ENCODE measurements around the gene C17orf107.

The C17orf107 gene

DNA sequence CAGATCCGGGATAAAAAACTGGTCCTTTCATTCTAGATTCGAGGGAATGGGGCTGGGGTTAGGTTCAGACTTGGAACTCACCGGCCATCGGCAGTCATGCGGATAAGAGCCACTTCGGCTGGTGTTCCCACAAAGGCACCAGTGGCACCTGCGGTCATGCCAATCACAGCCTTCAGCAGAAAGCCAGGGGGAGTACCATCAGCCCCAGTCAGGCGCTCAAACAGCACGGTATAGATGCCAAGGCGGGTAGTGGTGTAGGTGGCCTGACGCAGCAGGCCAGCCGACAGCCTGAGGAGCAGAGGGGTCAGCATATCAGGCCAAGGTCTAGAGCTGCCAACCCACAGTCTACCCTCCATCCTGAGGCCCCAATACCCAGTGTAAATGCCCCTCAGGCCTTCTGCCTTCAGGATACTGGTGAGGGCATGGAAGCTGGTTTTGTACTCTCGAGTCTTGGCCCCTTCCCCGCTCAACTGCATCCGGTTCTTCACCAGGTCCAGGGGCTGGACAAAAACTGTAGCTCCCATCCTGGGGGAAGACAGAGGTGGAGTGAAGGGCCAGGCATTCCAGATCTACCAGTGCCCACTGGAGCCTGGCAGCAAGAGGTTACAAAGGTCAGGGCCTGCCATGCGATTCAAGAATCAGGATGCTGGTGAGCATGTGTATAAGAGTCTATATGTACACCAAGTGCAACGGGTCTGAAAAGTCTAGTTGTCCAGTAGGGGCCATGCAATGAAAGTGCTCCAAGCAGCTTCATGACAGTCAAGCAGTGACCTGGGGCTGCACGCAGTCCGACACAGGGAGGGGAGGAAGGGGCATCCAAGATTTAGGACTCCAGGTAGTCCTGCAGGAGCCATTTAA lies 39.6 kb downstream of the C17orf107 start:
- DNase-seq = no peak

- no peak for DNase-seq
Measured at GRCh38 chr17:4939546-4939795, 40.1 kb downstream of the C17orf107 start.

DNA sequence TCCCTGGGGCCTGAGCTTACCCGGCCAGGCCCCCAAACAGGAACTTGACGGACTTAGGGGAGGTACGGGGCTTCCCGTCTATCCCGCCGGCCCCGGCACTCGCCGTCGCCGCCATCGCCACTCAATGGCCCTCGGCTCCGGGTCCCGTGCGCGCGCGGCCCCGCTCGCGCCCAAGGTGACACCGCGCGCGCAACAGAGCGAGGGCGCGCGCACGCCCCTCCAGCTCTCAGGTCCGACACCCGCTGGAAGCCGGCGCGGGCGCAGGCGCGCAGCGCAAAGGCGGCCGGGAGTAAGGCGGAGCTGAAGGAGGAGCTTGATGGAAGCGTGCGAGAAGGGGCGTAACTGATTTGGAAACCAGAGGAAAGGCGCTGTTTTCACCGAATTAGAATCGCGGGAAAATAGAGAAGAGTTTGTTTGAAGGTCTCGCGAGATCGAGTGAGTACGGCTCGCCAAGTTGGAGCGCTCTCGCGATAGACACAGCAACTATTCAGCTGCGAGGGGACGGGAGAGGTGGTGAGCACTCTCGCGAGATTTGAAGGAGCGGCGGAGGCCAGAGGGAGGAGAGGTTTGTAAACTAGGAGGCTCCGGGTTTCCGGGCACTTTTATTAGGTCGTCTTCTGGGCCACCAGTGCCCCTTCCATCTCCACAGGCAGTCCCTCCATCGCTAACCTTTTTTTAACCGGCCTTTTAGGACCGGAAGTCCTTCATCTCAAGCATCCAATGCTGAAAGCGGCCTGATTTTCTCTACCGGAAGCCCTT lies 40.6 kb downstream of the C17orf107 start, which contains the start of the genes RNF167 and SLC25A11:
Gene RNF167 (plus strand): TSS at position 473 of the 759 bp plus-strand sequence. CDS start 642 bp downstream, outside the sequence.
Gene SLC25A11 (minus strand): TSS at position 251 of the 759 bp plus-strand sequence. CDS start 136 bp downstream, at position 115.
- DNase-seq = peak; percentile 92

GRCh38 chr17:4940555-4941318 lies 41.4 kb downstream of the C17orf107 start:
- peak; percentile 32 for DNase-seq

GRCh38 chr17:4941319-4941610 lies 41.9 kb downstream of the C17orf107 start:
- no peak for DNase-seq

DNA sequence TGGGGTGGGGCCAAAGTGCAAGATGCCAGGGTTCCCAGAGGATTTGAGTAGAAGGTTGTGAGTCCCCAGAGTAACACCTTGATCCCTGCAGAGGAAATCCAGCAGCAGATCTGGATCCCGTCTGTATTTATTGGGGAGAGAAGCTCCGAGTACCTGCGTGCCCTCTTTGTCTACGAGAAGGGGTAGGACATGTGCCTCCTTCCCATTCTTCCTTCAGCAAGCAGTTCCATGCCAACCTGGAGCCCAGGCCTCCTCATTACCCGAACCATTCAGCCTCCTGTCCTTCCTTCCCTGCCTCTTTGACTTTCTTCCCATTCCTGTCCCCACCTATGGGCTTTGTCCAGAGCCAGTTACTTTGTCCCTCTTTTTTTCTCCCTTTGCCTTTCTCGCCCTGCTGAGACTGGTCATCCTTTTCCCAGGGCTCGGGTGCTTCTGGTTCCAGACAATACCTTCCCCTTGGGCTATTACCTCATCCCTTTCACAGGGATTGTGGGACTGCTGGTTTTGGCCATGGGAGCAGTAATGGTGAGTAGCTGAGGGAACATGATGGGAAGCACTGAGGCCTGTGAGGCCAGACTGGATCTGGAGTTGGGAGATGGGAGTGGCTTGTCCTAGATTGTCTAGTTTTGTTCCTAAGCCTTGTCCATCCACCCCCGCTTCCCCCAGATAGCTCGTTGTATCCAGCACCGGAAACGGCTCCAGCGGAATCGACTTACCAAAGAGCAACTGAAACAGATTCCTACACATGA lies 43.6 kb downstream of the C17orf107 start:
- DNase-seq = no peak

- DNase-seq = no peak
Measured at GRCh38 chr17:4944163-4944553, 44.8 kb downstream of the C17orf107 start.

- peak; percentile 39 for DNase-seq
Measured at GRCh38 chr17:4944554-4945175, 45.3 kb downstream of the C17orf107 start.

- peak; percentile 83 for DNase-seq
Measured at GRCh38 chr17:4945176-4945943, 46.0 kb downstream of the C17orf107 start.

DNA sequence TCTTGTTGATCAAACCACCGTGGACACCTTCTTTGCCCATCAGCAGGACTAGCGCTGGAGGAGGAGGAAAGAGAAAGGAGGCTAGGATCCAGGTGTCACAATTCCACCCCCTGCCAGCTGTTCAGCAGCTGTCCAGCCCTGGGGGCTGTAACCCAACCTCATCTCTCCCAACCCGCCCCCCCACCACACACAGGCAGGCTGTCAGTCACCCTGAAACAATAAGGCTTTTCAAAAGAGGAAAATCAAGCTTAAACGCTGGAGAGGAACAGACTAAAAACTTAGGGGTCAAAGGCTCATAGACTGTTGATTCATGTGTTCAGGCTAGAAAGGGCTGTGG lies 46.6 kb downstream of the C17orf107 start:
- DNase-seq = no peak

GRCh38 chr17:4946312-4946976 lies 47.1 kb downstream of the C17orf107 start:
- no peak for DNase-seq

GRCh38 chr17:4947010-4947410 lies 47.7 kb downstream of the C17orf107 start:
- no peak for DNase-seq

- peak; percentile 71 for DNase-seq
Measured at GRCh38 chr17:4947411-4948165, 48.3 kb downstream of the C17orf107 start.

DNA sequence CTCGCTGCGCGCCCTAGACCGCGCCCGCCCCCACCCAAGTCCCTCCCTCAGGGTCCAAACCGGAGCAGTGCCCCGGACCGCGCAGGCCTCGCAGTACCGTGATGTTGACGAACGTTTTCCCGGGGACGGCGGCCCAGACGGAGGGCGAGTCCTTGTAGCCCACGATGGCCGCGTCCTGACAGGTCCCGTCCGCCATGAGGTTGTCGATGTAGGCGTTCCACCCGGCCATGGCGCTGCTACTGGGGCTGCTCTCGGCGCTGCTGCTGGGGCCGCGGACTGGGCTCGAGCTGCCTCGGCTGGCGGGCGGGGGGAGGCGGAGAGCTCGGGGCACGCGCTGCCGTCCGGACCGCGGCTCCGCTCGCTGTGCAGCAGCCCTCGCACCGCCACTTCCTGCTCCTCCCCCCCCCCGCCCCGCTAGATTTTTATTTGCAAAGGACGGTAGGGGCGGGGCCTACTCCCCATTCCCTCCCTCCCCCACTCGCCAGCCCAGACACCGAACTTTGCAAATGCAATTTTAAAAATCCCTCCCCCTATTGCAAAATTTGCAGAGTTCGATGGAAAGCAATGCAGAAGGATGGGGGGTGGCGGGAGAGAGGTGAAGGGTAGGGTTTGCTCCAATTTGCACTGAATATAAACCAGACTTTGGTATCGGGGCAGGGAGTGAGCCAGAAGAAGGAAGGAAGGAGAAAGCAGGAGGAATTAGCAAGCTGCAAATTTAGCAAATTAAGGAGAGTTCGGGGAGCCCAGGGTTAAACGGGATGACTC lies 49.0 kb downstream of the C17orf107 start, which contains the start of gene PFN1:
Gene PFN1 (minus strand): TSS at position 365 of the 765 bp plus-strand sequence. CDS start 136 bp downstream, at position 229.
- DNase-seq = peak; percentile 91

GRCh38 chr17:4948931-4949320 lies 49.6 kb downstream of the C17orf107 start:
- DNase-seq = peak; percentile 75

DNA sequence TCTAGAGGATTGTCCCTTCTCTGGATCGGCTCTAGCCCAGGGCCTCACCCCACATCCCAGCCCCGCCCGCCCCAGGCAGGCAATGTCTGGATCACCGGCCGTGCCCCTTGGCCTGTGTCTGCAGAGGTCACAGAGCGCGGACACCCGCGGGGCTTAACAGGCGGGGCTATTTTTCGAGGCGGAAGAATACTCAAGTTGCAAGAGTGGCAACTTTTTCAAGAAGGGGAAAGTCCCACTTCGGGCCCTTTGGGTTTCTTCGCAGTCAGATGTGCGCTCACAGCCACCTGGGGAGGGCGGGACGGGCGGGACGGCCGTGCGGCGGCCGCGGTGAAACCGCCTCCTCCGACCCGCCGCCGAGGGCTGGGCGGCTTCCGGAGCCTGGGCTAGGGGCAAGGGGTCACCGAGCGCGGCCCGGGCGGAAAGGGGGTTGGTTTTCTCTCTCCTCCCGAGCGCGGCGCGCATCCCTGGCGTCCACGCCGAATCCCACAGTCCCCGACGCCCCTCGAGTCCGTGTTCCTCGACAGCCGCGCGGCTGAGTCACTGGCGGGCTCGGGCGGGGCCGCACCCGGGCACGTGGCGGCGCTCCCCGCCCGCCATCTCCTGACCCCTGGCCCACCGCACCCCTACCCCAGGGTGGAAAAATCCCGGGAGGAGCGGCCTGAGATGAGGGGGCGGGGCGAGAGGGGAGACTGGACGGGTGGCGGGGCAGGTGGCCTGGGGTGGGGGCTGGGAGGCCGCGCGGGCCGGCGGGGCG lies 50.2 kb downstream of the C17orf107 start:
- DNase-seq = peak; percentile 73

- DNase-seq = peak; percentile 43
Measured at GRCh38 chr17:4950075-4950745, 50.9 kb downstream of the C17orf107 start.

DNA sequence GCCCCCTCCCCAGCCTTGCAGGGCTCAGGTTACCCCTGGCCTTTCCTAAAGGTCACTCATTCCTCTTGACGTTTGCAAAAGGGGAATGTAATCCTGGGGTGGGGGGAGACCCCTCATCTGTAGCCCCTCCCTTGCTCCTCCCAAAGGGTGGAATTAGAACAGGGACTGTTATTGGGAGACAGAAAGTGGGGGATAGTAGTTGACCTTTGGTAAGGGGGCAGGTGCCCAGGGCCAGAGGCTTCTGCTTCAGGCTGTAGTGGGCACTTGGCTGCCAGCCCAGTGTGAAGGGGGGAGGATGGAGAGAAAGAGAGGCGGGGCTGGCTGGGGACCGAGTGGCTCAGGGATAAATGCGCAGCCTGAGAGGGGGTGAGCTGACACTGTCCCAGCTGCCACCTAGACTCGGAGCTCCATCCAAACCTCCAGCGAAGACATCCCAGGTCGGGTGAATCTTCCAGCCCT lies 51.4 kb downstream of the C17orf107 start, which contains the start of gene ENO3:
Gene ENO3 (plus strand): TSS at position 374 of the 459 bp plus-strand sequence. CDS start 711 bp downstream, outside the sequence.
- DNase-seq = no peak

Measured in stimulated activated CD4-positive, alpha-beta T cell treated with anti-CD3 and anti-CD28 coated beads, Interleukin-4, amount 100 ng/mL, for 1 hour (primary cell).